NCI-H526 (cell line): Measurements from ENCODE around the gene RNF7.
"Not testable (repeated sequence)": the region's sequence is repeated elsewhere in the genome, so short reads cannot be mapped to it uniquely, and the experiment has no call there.

Source experiments
- DNase-seq, 2 experiments: peaks; one replicate each; lab custom pipeline; 2025; lab: John Stamatoyannopoulos, UW

Gene RNF7

GRCh38 chr3:141782386-141782932 lies 44.4 kb downstream of the RNF7 start:
- DNase-seq = peak in 1 of 2 experiments; percentile 8

- no peak for DNase-seq
Observed at GRCh38 chr3:141783632-141784031, 45.5 kb downstream of the RNF7 start.

GRCh38 chr3:141784096-141784495 lies 46.0 kb downstream of the RNF7 start:
- no peak for DNase-seq

GRCh38 chr3:141784531-141784930 lies 46.4 kb downstream of the RNF7 start:
- DNase-seq = no peak

GRCh38 chr3:141788149-141788548 lies 50.1 kb downstream of the RNF7 start:
- no peak for DNase-seq

GRCh38 chr3:141788750-141789149 lies 50.7 kb downstream of the RNF7 start:
- DNase-seq = not testable (repeated sequence)

- DNase-seq = peak in 1 of 2 experiments; percentile 13
Observed at GRCh38 chr3:141789281-141789680, 51.2 kb downstream of the RNF7 start.

- no peak for DNase-seq
Observed at GRCh38 chr3:141790171-141790570, 52.1 kb downstream of the RNF7 start.

GRCh38 chr3:141792495-141792894 lies 54.4 kb downstream of the RNF7 start:
- DNase-seq = no peak

GRCh38 chr3:141793476-141794260 lies 55.6 kb downstream of the RNF7 start:
- no peak for DNase-seq

- DNase-seq = no peak
Observed at GRCh38 chr3:141795276-141795675, 57.2 kb downstream of the RNF7 start.

GRCh38 chr3:141795741-141796080 lies 57.6 kb downstream of the RNF7 start:
- DNase-seq = no peak

GRCh38 chr3:141796081-141796888 lies 58.2 kb downstream of the RNF7 start:
- no peak for DNase-seq
